NOMO-1 treated with DMSO at 0.1 percent for 48 hours (cell line): ENCODE results near the gene CD6.
"Not testable (repeated sequence)": the region's sequence is repeated elsewhere in the genome, so short reads cannot be mapped to it uniquely, and the experiment has no call there.

Experiments used
- DNase-seq: peaks from one replicate; lab custom pipeline; 2025; ENCODE audit not compliant: unreplicated experiment; lab: John Stamatoyannopoulos, UW

CD6 gene

DNA sequence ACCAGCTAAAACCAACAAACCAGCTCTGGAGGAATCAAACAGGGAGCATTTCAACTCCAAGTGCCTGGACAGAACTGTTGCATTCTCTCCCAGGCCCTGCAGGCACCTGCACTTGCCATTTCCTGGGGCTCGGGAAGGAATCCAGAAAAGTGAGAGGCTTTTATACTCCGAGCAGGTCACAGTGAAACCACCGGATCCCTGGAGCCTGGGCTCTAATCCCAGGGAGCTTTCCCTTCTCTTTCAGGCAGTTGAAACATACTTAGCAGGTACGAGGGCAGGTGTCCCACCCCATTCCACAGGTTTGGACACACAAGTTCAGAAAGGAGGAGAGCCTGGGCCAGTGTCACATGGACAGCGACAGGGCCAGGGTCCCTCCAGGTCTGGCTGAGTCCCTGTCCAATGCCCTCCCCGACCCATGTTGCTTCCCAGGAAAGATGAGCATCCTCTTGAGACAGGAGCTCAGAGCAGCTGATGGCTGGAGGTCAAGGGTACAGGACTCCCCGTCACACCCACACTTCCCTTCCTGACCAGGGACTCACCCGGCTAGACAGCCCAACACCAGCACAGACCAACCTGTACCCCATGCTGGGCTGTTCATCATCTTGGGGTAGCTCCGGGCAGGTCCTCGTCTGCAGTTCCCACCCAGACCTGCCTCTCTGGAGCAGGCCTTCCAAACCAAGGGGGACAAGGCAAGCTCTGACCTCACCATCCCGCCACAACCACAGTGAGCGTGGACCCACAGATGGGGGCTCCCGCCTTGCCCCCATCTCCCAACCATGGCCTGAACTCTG lies 80.9 kb downstream of the CD6 start:
- DNase-seq, result no peak

DNA sequence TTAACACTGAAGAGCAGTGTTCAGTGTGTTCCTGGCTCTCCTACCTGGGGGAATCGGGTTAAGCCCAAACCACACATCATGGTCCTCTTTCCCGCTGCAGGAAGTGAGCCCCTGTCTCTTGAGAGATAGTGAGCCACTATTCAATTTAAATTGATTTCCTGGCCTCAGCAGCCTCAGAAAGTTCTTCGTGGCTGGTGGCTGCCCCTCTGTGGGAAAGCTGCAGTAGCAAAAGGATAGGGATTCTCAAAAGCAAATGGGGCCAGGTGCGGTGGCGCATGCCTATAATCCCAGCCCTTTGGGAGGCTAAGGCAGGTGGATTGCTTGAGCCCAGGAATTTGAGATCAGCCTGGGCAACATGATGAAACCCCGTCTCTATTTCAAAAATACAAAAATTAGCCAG lies 81.7 kb downstream of the CD6 start:
- no peak for DNase-seq

GRCh38 chr11:61054513-61054912 lies 83.0 kb downstream of the CD6 start:
- no peak for DNase-seq

- no peak for DNase-seq
Measured at GRCh38 chr11:61054927-61055562, 83.6 kb downstream of the CD6 start.

DNA sequence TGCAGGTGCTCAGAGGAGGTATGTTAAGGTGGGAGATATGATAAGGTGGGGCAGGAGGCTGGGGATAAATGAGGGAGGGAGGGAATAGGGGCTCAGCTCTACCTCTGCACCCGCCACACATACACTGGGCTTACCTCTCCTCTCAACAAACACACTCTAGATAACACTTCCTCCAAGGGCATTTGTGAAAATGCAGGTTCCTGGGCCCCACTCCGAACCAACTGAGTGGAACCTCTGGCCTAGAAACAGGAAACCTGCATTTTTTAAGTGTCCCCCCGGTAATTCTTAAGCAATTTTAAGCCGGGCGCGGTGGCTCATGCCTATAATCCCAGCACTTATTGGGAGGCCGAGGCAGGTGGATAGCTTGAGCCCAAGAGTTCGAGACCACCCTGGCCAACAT lies 84.3 kb downstream of the CD6 start:
- DNase-seq, result no peak

GRCh38 chr11:61056571-61056970 lies 85.1 kb downstream of the CD6 start:
- DNase-seq, result no peak

- no peak for DNase-seq
Measured at GRCh38 chr11:61056981-61057380, 85.5 kb downstream of the CD6 start.

- DNase-seq, result no peak
Measured at GRCh38 chr11:61057615-61058014, 86.1 kb downstream of the CD6 start.

GRCh38 chr11:61058583-61059259 lies 87.2 kb downstream of the CD6 start:
- DNase-seq, result no peak

- no peak for DNase-seq
Measured at GRCh38 chr11:61059260-61059752, 87.8 kb downstream of the CD6 start.

GRCh38 chr11:61061081-61061826 lies 89.8 kb downstream of the CD6 start:
- DNase-seq, result peak; percentile 95

- DNase-seq, result no peak
Measured at GRCh38 chr11:61062181-61062930, 90.9 kb downstream of the CD6 start.

- not testable (repeated sequence) for DNase-seq
Measured at GRCh38 chr11:61065236-61065635, 93.8 kb downstream of the CD6 start.

DNA sequence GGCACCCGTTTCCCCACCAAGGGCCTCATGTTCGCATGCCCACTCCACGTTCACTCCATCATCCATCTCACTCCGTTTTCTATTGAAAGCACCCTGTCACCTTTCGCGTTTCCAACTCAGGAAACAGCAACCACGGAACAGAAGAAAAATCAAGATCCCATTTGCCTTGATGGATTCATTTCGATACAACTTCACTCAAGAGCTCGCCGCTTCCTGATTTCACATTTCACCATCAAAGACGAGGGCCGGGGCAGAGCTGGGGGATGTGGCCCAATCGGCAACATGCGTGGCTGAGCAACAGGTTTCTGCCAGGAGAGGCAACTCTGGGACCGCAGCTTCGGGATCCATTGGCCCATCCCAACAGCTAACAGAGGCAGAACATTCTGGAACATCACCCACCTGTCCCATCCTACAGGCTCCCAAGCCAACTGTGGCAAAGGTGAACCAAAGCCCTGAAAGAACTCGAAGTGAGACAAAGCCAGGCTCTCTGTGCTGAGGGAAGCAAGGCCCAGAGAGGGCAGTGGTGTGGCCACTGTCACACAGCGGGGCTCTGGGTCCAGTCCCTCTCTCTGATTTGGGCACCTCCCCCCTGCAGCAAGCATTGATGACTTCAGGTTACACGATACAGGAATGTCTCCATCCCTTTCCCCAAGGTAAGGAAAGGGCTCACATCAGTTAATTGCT lies 94.6 kb downstream of the CD6 start:
- DNase-seq, result no peak

GRCh38 chr11:61066645-61067044 lies 95.2 kb downstream of the CD6 start:
- DNase-seq, result no peak

DNA sequence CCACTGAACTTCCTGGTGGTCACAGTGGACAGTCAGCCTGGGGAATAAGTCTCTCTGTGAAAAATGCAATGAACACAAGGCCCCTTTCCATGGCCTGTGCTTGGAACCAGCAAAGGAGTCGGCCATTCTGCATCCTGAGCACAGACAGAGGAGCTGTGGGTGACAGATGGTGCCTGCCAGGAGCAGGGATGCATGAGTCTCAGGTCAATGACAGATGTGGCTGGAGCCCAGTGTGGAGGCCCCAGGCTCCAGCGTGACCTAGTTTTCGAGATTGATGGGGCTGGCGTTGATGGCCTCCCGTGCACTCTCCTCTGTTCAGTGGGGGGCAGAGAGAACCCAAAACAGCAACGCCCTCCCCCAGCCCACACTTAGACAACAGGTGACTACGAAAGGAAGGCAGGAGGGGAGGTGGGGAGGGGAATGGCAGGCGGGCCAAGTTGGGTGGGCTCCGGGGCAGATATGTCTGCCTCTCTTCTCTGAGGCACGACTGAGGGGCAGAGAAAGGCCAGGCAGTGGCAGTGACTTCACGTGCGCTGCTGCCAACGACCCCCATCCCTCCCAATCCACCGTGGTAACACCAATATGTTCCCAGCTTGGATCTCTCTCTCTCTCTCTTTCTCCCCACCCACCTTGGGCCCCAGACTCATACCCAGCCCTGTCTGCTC lies 96.4 kb downstream of the CD6 start:
- no peak for DNase-seq

DNA sequence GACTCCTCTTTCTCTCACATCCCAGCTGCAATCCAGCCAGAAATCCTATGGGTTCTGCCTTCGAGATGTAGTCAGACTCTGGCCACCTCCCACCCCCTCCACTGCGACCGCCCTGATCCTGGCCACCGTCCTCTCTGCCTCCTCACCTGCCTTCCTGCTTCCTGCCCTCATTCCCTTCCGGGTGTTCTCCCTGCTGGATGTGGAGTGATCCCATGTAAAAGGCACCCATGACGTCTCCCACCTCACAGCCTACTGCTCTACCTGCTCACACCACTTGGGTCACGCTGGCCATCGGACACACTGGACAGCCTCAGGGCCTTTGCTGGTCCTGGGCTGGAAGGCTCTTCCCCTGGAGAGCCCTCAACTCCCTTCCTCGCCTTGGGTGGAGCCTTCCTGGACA lies 97.1 kb downstream of the CD6 start:
- no peak for DNase-seq

DNA sequence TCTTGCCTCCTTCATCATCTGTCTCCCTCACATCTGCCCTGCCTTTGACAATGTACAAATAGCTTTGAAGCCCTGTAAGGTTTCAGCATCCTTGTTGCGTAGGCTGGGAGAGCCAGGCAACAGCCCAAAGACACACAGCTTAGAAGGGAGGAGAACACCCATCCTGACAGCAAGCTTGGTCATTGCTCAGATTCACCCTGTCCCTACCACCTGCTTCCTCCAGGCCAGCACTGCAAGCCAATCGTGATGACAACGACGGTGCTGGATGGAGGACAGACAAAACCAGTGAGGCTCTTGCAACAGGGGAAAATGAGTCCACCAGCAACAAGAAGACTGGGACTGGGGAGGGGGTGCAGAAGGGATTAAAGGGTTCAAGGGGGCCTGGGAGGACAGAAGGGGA lies 97.9 kb downstream of the CD6 start:
- no peak for DNase-seq
